ENCODE data around the gene PPP1R3A.

PPP1R3A gene

GRCh38 chr7:113917840-113918239, 969 bp downstream of the PPP1R3A start:
- no peaks in the 10 kb centered on the region for H3K9me3 ChIP-seq (ENCODE audit: low read length)
- H3K4me1 ChIP-seq (ENCODE audit: insufficient read depth, low read length) = no peaks in the 10 kb centered on the region
- H3K4me3 ChIP-seq (ENCODE audit: low read depth in 1 of 2, low read length in 2 of 2) = no peak overlapping the region
- H3K9ac ChIP-seq (ENCODE audit: low read length) = no peak overlapping the region
- no peak overlapping the region for H3K27ac ChIP-seq (ENCODE audit: low read depth, low read length)
- no peaks in the 10 kb centered on the region for H3K36me3 ChIP-seq (ENCODE audit: insufficient read depth, low read length)
- no peaks in the 10 kb centered on the region for H3K27me3 ChIP-seq (ENCODE audit: control insufficient read depth in 1 of 2, insufficient read depth in 2 of 2, low read length in 2 of 2)

DNA sequence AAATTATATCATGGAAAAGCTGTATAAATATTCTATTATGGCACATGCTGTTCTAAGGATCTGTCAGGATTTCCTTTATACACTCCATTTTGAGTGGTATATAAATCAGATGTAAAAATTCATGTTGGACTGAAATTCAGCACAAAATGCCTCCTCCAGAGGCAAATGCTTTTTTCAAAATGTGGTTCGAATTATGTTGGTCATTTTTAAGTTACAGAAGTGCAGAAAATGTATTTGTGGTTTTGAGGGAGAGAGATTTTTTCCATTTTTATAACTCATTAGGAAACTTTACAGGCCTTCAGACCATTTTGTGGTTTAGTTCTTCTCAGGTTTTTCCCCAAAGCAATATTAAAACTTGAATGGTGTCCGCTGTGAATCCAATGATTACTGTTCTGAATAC, 2.9 kb downstream of the PPP1R3A start:
- Histone ChIP-seq H3K27me3 (ENCODE audit: control insufficient read depth in 1 of 2, insufficient read depth in 2 of 2, low read length in 2 of 2) (no peaks in the 10 kb centered on the region), H3K36me3 (ENCODE audit: insufficient read depth, low read length) (no peaks in the 10 kb centered on the region), H3K9me3 (ENCODE audit: low read length) (no peaks in the 10 kb centered on the region), H3K27ac (ENCODE audit: low read depth, low read length) (no peak overlapping the region), H3K4me1 (ENCODE audit: insufficient read depth, low read length) (no peaks in the 10 kb centered on the region), H3K9ac (ENCODE audit: low read length) (no peak overlapping the region), H3K4me3 (ENCODE audit: low read depth in 1 of 2, low read length in 2 of 2) (no peak overlapping the region)

DNA sequence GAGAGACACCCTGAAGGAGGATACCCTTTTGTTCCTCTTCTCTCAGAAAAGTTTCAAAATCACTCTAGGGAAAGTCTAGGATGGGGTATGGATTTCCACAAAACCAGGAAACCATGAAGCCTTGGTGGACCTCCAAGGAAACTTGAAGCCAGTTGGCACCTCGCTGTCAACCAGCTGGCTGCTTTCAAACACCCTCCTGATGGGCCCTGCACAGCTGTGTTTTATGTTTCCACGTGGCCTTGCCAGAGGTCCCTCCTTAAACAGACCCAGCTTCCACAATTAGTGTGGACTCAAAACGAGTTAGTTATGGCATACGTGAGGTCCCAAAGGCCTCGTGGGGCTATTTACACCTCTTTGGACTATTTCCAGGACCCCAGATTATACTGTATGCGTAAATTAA, 5.9 kb downstream of the PPP1R3A start:
- Histone ChIP-seq H3K36me3 (ENCODE audit: insufficient read depth, low read length) (no peaks in the 10 kb centered on the region), H3K9ac (ENCODE audit: low read length) (no peak overlapping the region), H3K27ac (ENCODE audit: low read depth, low read length) (no peak overlapping the region), H3K4me1 (ENCODE audit: insufficient read depth, low read length) (no peaks in the 10 kb centered on the region), H3K27me3 (ENCODE audit: control insufficient read depth in 1 of 2, insufficient read depth in 2 of 2, low read length in 2 of 2) (no peaks in the 10 kb centered on the region), H3K4me3 (ENCODE audit: low read depth in 1 of 2, low read length in 2 of 2) (no peak overlapping the region), H3K9me3 (ENCODE audit: low read length) (no peaks in the 10 kb centered on the region)

DNA sequence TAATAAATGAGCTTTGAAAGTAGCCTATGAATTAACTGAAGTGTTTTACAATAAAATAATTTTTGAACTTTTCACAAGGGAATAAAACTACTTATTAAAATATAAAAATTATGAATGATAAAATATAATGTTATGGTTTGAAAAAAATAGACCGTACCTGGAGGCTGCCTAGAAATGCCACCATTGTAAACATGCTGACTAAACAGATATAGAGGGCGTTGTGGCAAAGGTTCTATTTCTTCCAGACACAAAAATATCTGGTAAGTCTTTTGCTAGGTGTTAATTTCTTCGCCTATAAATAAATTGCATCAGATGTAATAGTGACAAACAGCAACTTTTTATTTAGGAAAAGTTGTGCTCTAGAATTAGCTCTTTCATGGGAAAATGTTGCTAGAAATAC, 11.2 kb downstream of the PPP1R3A start:
- Histone ChIP-seq H3K36me3 (ENCODE audit: insufficient read depth, low read length) (no peaks in the 10 kb centered on the region), H3K27ac (ENCODE audit: low read depth, low read length) (no peak overlapping the region), H3K9me3 (ENCODE audit: low read length) (no peaks in the 10 kb centered on the region), H3K4me1 (ENCODE audit: insufficient read depth, low read length) (no peaks in the 10 kb centered on the region), H3K27me3 (ENCODE audit: control insufficient read depth in 1 of 2, insufficient read depth in 2 of 2, low read length in 2 of 2) (no peaks in the 10 kb centered on the region), H3K4me3 (ENCODE audit: low read depth in 1 of 2, low read length in 2 of 2) (no peak overlapping the region), H3K9ac (ENCODE audit: low read length) (no peak overlapping the region)

GRCh38 chr7:113904521-113904920, 14.3 kb downstream of the PPP1R3A start:
- no peak overlapping the region for H3K27ac ChIP-seq (ENCODE audit: low read depth, low read length)
- H3K4me1 ChIP-seq (ENCODE audit: insufficient read depth, low read length) = no peaks in the 10 kb centered on the region
- no peaks in the 10 kb centered on the region for H3K27me3 ChIP-seq (ENCODE audit: control insufficient read depth in 1 of 2, insufficient read depth in 2 of 2, low read length in 2 of 2)
- H3K36me3 ChIP-seq (ENCODE audit: insufficient read depth, low read length) = no peaks in the 10 kb centered on the region
- no peak overlapping the region for H3K9ac ChIP-seq (ENCODE audit: low read length)
- H3K9me3 ChIP-seq (ENCODE audit: low read length) = no peaks in the 10 kb centered on the region
- no peak overlapping the region for H3K4me3 ChIP-seq (ENCODE audit: low read depth in 1 of 2, low read length in 2 of 2)

DNA sequence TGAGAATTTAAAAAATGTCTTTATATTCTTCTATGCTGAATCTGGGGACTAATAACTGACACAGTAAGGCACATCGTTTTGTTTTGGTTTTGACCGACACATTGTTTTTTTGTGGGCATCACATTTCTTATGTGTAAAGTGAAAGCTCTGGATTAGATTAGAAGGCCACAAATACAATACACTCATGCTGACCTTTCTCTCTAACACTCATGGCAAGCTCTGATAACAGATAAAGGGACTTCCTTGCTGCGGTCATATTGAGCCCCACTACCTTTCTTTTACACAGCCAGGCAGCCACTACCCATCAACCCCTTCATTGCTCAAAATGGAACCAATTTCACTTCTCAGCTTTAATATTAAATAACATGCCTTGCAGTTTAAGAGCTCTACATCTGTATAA, 26.0 kb downstream of the PPP1R3A start:
- Histone ChIP-seq H3K36me3 (ENCODE audit: insufficient read depth, low read length) (no peaks in the 10 kb centered on the region), H3K9ac (ENCODE audit: low read length) (no peak overlapping the region), H3K4me1 (ENCODE audit: insufficient read depth, low read length) (peaks cover 9% of the 10 kb centered on the region), H3K27me3 (ENCODE audit: control insufficient read depth in 1 of 2, insufficient read depth in 2 of 2, low read length in 2 of 2) (no peaks in the 10 kb centered on the region), H3K4me3 (ENCODE audit: low read depth in 1 of 2, low read length in 2 of 2) (no peak overlapping the region), H3K9me3 (ENCODE audit: low read length) (no peaks in the 10 kb centered on the region), H3K27ac (ENCODE audit: low read depth, low read length) (no peak overlapping the region)

- H3K9me3 ChIP-seq (ENCODE audit: low read length) = no peaks in the 10 kb centered on the region
- H3K27ac ChIP-seq (ENCODE audit: low read depth, low read length) = no peak overlapping the region
- H3K9ac ChIP-seq (ENCODE audit: low read length) = no peak overlapping the region
- peaks cover 9% of the 10 kb centered on the region for H3K4me1 ChIP-seq (ENCODE audit: insufficient read depth, low read length)
- no peak overlapping the region for H3K4me3 ChIP-seq (ENCODE audit: low read depth in 1 of 2, low read length in 2 of 2)
- no peaks in the 10 kb centered on the region for H3K36me3 ChIP-seq (ENCODE audit: insufficient read depth, low read length)
- no peaks in the 10 kb centered on the region for H3K27me3 ChIP-seq (ENCODE audit: control insufficient read depth in 1 of 2, insufficient read depth in 2 of 2, low read length in 2 of 2)
Observed at GRCh38 chr7:113891828-113892227, 27.0 kb downstream of the PPP1R3A start.

DNA sequence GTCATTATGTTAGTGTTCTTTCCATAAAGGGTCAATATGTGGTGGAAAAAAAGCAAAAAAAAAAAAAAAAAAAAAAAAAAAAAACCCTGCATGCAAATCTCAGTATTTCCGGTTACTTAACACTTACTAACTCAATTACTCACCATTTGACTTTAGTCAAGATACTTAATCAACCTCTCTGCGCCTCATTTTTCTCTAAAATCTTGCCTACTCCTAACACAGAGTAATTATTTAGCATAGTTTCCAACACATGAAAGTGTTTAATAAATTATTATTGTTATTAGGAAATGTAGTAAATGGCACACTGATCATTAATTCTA, 27.8 kb downstream of the PPP1R3A start:
- H3K36me3 ChIP-seq (ENCODE audit: insufficient read depth, low read length) = no peaks in the 10 kb centered on the region
- H3K9ac ChIP-seq (ENCODE audit: low read length) = no peak overlapping the region
- H3K4me3 ChIP-seq (ENCODE audit: low read depth in 1 of 2, low read length in 2 of 2) = no peak overlapping the region
- H3K27me3 ChIP-seq (ENCODE audit: control insufficient read depth in 1 of 2, insufficient read depth in 2 of 2, low read length in 2 of 2) = no peaks in the 10 kb centered on the region
- H3K27ac ChIP-seq (ENCODE audit: low read depth, low read length) = no peak overlapping the region
- H3K9me3 ChIP-seq (ENCODE audit: low read length) = no peaks in the 10 kb centered on the region
- H3K4me1 ChIP-seq (ENCODE audit: insufficient read depth, low read length) = peaks cover 9% of the 10 kb centered on the region

DNA sequence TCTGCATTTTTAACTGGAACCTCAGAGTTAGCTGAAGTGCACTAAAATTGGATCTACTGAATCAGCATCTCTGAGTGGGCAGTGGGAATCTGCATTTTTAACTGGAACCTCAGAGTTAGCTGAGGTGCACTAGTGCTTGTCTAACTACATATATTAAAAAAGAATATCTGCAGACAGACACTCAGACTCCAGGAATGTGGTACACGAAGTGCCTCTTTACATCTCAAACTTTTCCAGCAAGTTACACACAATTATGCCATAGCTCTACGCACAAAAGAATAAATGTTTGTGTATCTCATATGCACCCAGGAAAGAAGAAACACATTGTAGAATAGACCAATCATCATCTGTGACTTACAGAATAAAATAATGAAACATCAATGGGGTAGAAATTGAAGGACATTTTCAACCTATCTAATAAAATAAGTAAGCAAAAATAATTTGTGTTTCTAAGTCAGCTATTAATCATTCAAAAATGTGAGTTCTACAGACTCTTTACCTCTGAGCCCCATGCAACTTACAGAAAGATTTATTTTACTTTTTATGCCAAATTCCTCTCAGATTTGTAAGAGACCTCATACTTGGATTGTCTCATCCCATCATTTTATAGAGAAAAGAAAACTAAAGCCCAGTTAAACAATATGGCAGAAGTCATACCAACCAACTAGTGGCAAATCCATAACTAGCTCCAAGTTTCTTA, 28.3 kb downstream of the PPP1R3A start:
- no peak overlapping the region for H3K27ac ChIP-seq (ENCODE audit: low read depth, low read length)
- no peaks in the 10 kb centered on the region for H3K27me3 ChIP-seq (ENCODE audit: control insufficient read depth in 1 of 2, insufficient read depth in 2 of 2, low read length in 2 of 2)
- H3K9me3 ChIP-seq (ENCODE audit: low read length) = no peaks in the 10 kb centered on the region
- no peak overlapping the region for H3K4me3 ChIP-seq (ENCODE audit: low read depth in 1 of 2, low read length in 2 of 2)
- H3K4me1 ChIP-seq (ENCODE audit: insufficient read depth, low read length) = peaks cover 9% of the 10 kb centered on the region
- no peaks in the 10 kb centered on the region for H3K36me3 ChIP-seq (ENCODE audit: insufficient read depth, low read length)
- H3K9ac ChIP-seq (ENCODE audit: low read length) = no peak overlapping the region

DNA sequence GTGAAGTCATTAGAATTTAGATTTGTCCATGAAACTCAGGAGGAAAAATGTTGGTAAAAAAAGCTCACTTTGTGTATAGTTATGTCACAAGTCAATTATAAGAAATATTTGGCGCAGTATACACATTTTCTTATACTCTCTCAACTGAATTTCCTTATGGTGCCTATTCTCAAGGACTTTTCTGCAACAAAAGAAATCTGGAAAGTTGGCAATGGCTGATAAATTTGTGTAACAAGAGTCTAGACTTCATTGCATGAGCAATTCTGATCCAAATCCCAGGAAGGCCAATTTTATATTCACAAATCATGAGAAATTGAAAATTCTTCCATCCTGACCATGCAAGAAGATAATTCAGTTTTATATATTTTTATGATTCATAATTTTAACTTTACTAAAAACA, 35.7 kb downstream of the PPP1R3A start:
- Histone ChIP-seq H3K4me1 (ENCODE audit: insufficient read depth, low read length) (no peaks in the 10 kb centered on the region), H3K27me3 (ENCODE audit: control insufficient read depth in 1 of 2, insufficient read depth in 2 of 2, low read length in 2 of 2) (no peaks in the 10 kb centered on the region), H3K9me3 (ENCODE audit: low read length) (no peaks in the 10 kb centered on the region), H3K9ac (ENCODE audit: low read length) (no peak overlapping the region), H3K27ac (ENCODE audit: low read depth, low read length) (no peak overlapping the region), H3K36me3 (ENCODE audit: insufficient read depth, low read length) (no peaks in the 10 kb centered on the region), H3K4me3 (ENCODE audit: low read depth in 1 of 2, low read length in 2 of 2) (no peak overlapping the region)

GRCh38 chr7:113880559-113880958, 38.2 kb downstream of the PPP1R3A start:
- Histone ChIP-seq H3K4me1 (ENCODE audit: insufficient read depth, low read length) (no peaks in the 10 kb centered on the region), H3K36me3 (ENCODE audit: insufficient read depth, low read length) (no peaks in the 10 kb centered on the region), H3K9ac (ENCODE audit: low read length) (no peak overlapping the region)

DNA sequence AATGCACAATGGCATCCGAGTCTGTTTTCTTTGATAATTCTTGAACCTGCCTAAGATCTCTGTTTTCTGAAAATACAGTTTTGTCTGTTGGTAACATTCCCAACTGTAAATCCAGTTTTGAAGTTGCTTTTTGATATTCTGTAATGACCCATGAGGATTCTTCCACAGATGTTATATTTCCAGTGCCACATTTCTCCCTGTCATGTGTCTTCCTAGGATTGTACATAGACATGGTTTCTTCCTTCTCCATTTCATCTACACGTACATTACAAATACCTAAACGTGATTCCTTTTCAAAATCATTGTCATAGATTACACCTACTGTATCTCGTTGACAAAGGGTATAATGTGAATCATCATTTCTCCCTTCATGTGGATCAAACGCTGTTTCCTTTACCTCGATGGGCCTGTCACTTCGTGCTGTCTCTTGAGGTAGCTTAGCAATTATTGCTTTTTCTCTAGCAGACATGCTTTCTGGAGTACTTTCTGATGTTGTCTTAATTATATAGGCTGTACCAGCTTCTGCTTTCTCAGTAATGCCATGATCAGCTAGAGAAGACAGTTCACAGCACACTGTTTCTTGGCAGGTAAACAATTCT, 40.3 kb downstream of the PPP1R3A start:
- Histone ChIP-seq H3K4me3 (ENCODE audit: low read depth in 1 of 2, low read length in 2 of 2) (no peak overlapping the region), H3K36me3 (ENCODE audit: insufficient read depth, low read length) (no peaks in the 10 kb centered on the region), H3K4me1 (ENCODE audit: insufficient read depth, low read length) (no peaks in the 10 kb centered on the region), H3K9me3 (ENCODE audit: low read length) (no peaks in the 10 kb centered on the region), H3K9ac (ENCODE audit: low read length) (no peak overlapping the region), H3K27me3 (ENCODE audit: control insufficient read depth in 1 of 2, insufficient read depth in 2 of 2, low read length in 2 of 2) (no peaks in the 10 kb centered on the region), H3K27ac (ENCODE audit: low read depth, low read length) (no peak overlapping the region)

More at GRCh38 chr7:113880559-113880958, 38.2 kb downstream of the PPP1R3A start:
- no peaks in the 10 kb centered on the region for H3K9me3 ChIP-seq (ENCODE audit: low read length)
- H3K27ac ChIP-seq (ENCODE audit: low read depth, low read length) = no peak overlapping the region
- H3K27me3 ChIP-seq (ENCODE audit: control insufficient read depth in 1 of 2, insufficient read depth in 2 of 2, low read length in 2 of 2) = no peaks in the 10 kb centered on the region
- H3K4me3 ChIP-seq (ENCODE audit: low read depth in 1 of 2, low read length in 2 of 2) = no peak overlapping the region
